HEK293 (cell line): ENCODE measurements around the gene LCE2D.

Source experiments
- CTCF ChIP-seq: fragments of 450-650 bp; formaldehyde crosslinking; IDR thresholded peaks from 2 replicates; pipeline ENCODE4 v1.5.1; 2016; ENCODE audit warnings: missing biosample characterization, missing genetic modification characterization
- ZNF169 ChIP-seq: fragments of 450-650 bp; formaldehyde crosslinking; IDR thresholded peaks from 2 replicates; pipeline ENCODE4 v1.5.1; 2016; ENCODE audit warnings: missing biosample characterization, missing genetic modification characterization
- ZNF19 ChIP-seq: fragments of 450-650 bp; formaldehyde crosslinking; IDR thresholded peaks from 2 replicates; pipeline ENCODE4; 2016; ENCODE audit warnings: missing biosample characterization, missing genetic modification characterization, low read depth
- ZNF830 ChIP-seq: fragments of 450-650 bp; IDR thresholded peaks from 2 replicates; pipeline ENCODE4 v1.5.0; 2018; ENCODE audit warnings: missing biosample characterization, missing genetic modification characterization, low read depth, mild to moderate bottlenecking, moderate library complexity

GRCh38 chr1:152667648-152668047 is 4.5 kb downstream of the LCE2D start:
- TF ChIP-seq CTCF (tag by site-specific recombination) (no peak), ZNF830 (no peak), ZNF169 (tag by site-specific recombination) (no peak), ZNF19 (no peak)
